Smooth muscle cell (in vitro differentiated cells): ENCODE data around the gene TRAF3IP1. TPM values are rescaled to one million over a fixed set of nuclear protein-coding genes. Genes with fewer than 3 reads are reported as not detected.
"Not testable (repeated sequence)": the region's sequence is repeated elsewhere in the genome, so short reads cannot be mapped to it uniquely, and the experiment has no call there.

Experiments
- DNase-seq: peaks from one replicate; lab custom pipeline; 2025; ENCODE audit not compliant: unreplicated experiment; lab: John Stamatoyannopoulos, UW
- H2AFZ ChIP-seq: fragments of 200-600 bp; sonication (generic); 2 replicates; pipeline ENCODE4 v1.6.0; 2016; ENCODE audit warnings: antibody characterized with exemption, low read depth, mild to moderate bottlenecking
- H3F3A ChIP-seq: fragments of 200-600 bp; sonication (generic); 2 replicates; pipeline ENCODE4 v1.6.0; 2017; ENCODE audit warnings: antibody characterized with exemption, low read depth
- H3K27ac ChIP-seq: fragments of 200-600 bp; sonication (generic); 2 replicates; pipeline ENCODE4 v1.5.1; 2016; ENCODE audit warnings: low read depth, mild to moderate bottlenecking
- H3K27me3 ChIP-seq: fragments of 200-600 bp; sonication (generic); 2 replicates; pipeline ENCODE4 v1.6.1; 2016; ENCODE audit warnings: low read depth, mild to moderate bottlenecking
- H3K36me3 ChIP-seq: fragments of 200-600 bp; sonication (generic); 2 replicates; pipeline ENCODE4 v1.5.1; 2016; ENCODE audit warnings: low read depth
- H3K4me1 ChIP-seq: fragments of 200-600 bp; sonication (generic); 2 replicates; pipeline ENCODE4 v1.5.1; 2016; ENCODE audit warnings: low read depth
- H3K4me2 ChIP-seq: fragments of 200-600 bp; sonication (generic); 2 replicates; pipeline ENCODE4 v1.6.0; 2016; ENCODE audit warnings: mild to moderate bottlenecking
- H3K4me3 ChIP-seq: fragments of 200-600 bp; sonication (generic); 2 replicates; pipeline ENCODE4 v1.5.1; 2016; ENCODE audit warnings: mild to moderate bottlenecking
- H3K79me2 ChIP-seq: fragments of 200-600 bp; sonication (generic); 2 replicates; pipeline ENCODE4 v1.6.0; 2016; ENCODE audit warnings: low read depth, mild to moderate bottlenecking
- H3K9ac ChIP-seq: fragments of 200-600 bp; sonication (generic); 2 replicates; pipeline ENCODE4 v1.6.0; 2016; ENCODE audit warnings: low read depth
- H3K9me3 ChIP-seq: fragments of 200-600 bp; sonication (generic); replicated peaks from 2 replicates; pipeline ENCODE4 v1.5.1; 2016; ENCODE audit warnings: low read depth
- H4K20me1 ChIP-seq: fragments of 200-600 bp; sonication (generic); 2 replicates; pipeline ENCODE4 v1.6.0; 2016; ENCODE audit warnings: low read depth
- WGBS: methylation state at CpG from one replicate; pipeline ENCODE4 v1.1.7; 2016; ENCODE audit warnings: low lambda C conversion rate; 5-methylcytosine and 5-hydroxymethylcytosine counted together
- polyA plus RNA-seq: library from polyadenylated mRNA; unstranded; fragments of >200 nt; fragmentation: Nextera tagmentation; extraction: Ambion mirVana; gene quantifications from 2 replicates; pipeline ENCODE4 v1.2.1, GENCODE V29; 2016
- total RNA-seq: library from RNA; depleted of rRNA; stranded (reverse); fragments of >200 nt; gene quantifications from 2 replicates; pipeline ENCODE4 v1.2.3, GENCODE V29; 2014
- TF ChIP-seq, protein P1 (sequence below): fragments of 200-600 bp; sonication (generic); IDR thresholded peaks from 2 replicates; pipeline ENCODE4 v1.5.1; 2017; ENCODE audit warnings: borderline replicate concordance, mild to moderate bottlenecking, antibody characterized with exemption; ENCODE audit not compliant: insufficient read depth, poor library complexity, severe bottlenecking

TRAF3IP1 gene
- total and polyA plus RNA-seq, 2 experiments from 2014 or later: 5.3 to 7.5 TPM

- no peak for DNase-seq
- Histone ChIP-seq H3K79me2 (no peaks in the 10 kb centered on the region), H3K9me3 (no peaks in the 10 kb centered on the region), H3K27ac (no peak overlapping the region), H3F3A (no peaks in the 10 kb centered on the region), H2AFZ (no peak overlapping the region), H3K27me3 (no peaks in the 10 kb centered on the region), H3K4me3 (no peak overlapping the region), H3K36me3 (no peaks in the 10 kb centered on the region), H3K4me2 (no peak overlapping the region), H3K4me1 (no peaks in the 10 kb centered on the region), H3K9ac (no peak overlapping the region), H4K20me1 (peaks cover 63% of the 10 kb centered on the region)
- TF ChIP-seq, protein P1, sequence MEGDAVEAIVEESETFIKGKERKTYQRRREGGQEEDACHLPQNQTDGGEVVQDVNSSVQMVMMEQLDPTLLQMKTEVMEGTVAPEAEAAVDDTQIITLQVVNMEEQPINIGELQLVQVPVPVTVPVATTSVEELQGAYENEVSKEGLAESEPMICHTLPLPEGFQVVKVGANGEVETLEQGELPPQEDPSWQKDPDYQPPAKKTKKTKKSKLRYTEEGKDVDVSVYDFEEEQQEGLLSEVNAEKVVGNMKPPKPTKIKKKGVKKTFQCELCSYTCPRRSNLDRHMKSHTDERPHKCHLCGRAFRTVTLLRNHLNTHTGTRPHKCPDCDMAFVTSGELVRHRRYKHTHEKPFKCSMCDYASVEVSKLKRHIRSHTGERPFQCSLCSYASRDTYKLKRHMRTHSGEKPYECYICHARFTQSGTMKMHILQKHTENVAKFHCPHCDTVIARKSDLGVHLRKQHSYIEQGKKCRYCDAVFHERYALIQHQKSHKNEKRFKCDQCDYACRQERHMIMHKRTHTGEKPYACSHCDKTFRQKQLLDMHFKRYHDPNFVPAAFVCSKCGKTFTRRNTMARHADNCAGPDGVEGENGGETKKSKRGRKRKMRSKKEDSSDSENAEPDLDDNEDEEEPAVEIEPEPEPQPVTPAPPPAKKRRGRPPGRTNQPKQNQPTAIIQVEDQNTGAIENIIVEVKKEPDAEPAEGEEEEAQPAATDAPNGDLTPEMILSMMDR: no peak
- WGBS: 89% methylated on average over 5 of the region's 5 CpGs
Observed at GRCh38 chr2:238331916-238332315, 11.6 kb downstream of the TRAF3IP1 start.

DNA sequence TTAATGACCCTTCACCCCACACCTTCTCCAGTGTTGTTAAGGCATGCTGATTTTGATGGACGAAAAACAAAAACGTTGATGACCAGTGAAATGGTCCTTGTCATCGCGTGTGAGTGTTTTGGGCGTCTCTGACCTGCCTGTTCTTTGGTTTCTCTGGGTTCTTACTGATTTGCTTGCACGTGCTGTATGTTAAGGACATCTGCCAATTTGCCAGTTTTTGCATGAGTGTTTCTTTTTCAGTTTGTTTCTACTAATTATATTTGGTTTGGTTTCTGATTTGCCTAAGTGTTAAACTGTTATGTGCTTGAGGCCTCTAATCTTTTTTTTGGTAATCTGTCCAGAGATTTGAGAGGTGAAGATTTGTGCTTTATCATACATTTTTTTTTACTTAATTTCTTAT lies 14.6 kb downstream of the TRAF3IP1 start:
- H3K36me3 ChIP-seq: no peaks in the 10 kb centered on the region
- peaks cover 76% of the 10 kb centered on the region for H4K20me1 ChIP-seq
- no peak overlapping the region for H2AFZ ChIP-seq
- no peak overlapping the region for H3K27ac ChIP-seq
- 94% methylated on average over 6 of the region's 6 CpGs for WGBS
- H3F3A ChIP-seq: no peaks in the 10 kb centered on the region
- H3K9ac ChIP-seq: no peak overlapping the region
- TF ChIP-seq, protein P1: no peak
- no peaks in the 10 kb centered on the region for H3K79me2 ChIP-seq
- H3K4me1 ChIP-seq: no peaks in the 10 kb centered on the region
- no peak overlapping the region for H3K4me2 ChIP-seq
- H3K4me3 ChIP-seq: no peak overlapping the region
- no peaks in the 10 kb centered on the region for H3K27me3 ChIP-seq
- no peaks in the 10 kb centered on the region for H3K9me3 ChIP-seq
- DNase-seq: no peak

- H3F3A ChIP-seq, H3K4me3 ChIP-seq, H3K9ac ChIP-seq, H3K4me1 ChIP-seq, H3K36me3 ChIP-seq, H3K79me2 ChIP-seq, H3K9me3 ChIP-seq, H3K27ac ChIP-seq, H3K27me3 ChIP-seq, DNase-seq, H3K4me2 ChIP-seq, H2AFZ ChIP-seq: not testable (repeated sequence)
- H4K20me1 ChIP-seq: peaks cover 73% of the 10 kb centered on the region
- 92% methylated on average over 8 of the region's 8 CpGs for WGBS
Observed at GRCh38 chr2:238335591-238335990, 15.3 kb downstream of the TRAF3IP1 start.

- Histone ChIP-seq H3K27ac (no peak overlapping the region), H3K4me2 (no peak overlapping the region), H3K9me3 (no peaks in the 10 kb centered on the region), H3K79me2 (no peaks in the 10 kb centered on the region), H3K4me1 (no peaks in the 10 kb centered on the region), H3K36me3 (no peaks in the 10 kb centered on the region), H3F3A (no peaks in the 10 kb centered on the region), H3K9ac (no peak overlapping the region), H3K27me3 (no peaks in the 10 kb centered on the region), H2AFZ (no peak overlapping the region), H3K4me3 (no peak overlapping the region), H4K20me1 (peaks cover 68% of the 10 kb centered on the region)
- WGBS: 50% methylated on average over 2 of the region's 2 CpGs
- TF ChIP-seq, protein P1: no peak
- DNase-seq: no peak
Observed at GRCh38 chr2:238336151-238336550, 15.8 kb downstream of the TRAF3IP1 start.
